Measurements from ENCODE around the gene PDILT.
"Not testable (repeated sequence)": the region's sequence is repeated elsewhere in the genome, so short reads cannot be mapped to it uniquely, and the experiment has no call there.

The PDILT gene

GRCh38 chr16:20320592-20320991 is 83.9 kb downstream of the PDILT start:
- no peak for DNase-seq

GRCh38 chr16:20320178-20320577 is 84.4 kb downstream of the PDILT start:
- DNase-seq: no peak

DNA sequence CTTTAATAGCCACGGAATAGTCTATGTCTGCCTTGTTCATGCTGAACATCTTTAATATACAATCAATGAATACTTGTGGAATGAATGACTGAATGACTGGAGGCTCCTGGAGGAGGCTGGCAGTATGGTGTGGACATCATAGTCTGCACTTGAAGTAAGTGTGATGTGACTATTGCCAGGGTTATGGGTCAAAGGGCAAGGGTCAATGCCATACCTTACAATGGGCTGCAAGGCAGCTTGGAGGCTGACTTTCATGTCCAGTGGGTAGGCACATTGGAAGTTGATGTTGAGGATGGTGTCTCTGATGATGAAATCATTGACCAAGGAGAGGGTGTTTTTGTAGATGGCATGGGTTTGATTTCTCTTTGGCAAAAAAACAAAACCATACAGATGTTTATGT is 85.1 kb downstream of the PDILT start:
- DNase-seq: no peak

DNA sequence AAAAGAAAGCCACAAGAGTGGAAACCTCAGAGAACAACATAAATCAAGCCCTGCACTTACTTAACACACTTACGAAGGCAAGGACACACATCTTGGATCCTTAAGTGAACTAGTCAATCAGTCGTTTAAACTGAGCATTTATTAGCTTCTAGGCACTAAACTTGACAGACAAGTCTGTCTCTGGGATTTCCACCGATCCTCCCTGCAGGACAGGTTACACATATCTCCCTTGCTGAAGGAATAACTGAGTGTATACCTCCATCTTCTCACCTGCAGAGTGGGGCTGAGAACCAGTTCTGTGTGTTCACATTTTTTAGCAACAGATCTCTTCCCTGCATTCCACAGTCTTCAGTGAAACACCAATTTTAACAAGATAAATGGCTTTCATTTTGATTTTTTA is 86.1 kb downstream of the PDILT start:
- no peak for DNase-seq

GRCh38 chr16:20318006-20318405 is 86.5 kb downstream of the PDILT start:
- DNase-seq: no peak

DNA sequence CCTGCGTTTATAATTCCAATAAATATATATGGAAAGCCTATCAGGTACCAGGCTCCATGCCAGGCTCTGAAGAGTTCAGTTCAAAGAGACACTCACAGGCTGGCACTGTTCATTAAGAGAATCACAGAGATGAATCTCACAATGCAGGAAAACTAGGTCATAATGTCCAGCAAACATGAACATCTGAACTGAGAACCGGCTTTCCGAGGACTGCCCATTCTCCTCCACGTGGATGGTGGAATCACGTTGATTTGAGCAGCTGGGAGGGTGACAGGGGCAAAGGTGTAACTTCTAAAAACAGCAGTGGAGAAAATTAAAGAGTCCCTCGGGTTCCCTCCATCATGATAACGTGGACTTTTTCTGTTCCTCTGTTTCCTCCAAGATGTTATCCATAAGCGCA is 87.4 kb downstream of the PDILT start:
- DNase-seq: no peak

DNA sequence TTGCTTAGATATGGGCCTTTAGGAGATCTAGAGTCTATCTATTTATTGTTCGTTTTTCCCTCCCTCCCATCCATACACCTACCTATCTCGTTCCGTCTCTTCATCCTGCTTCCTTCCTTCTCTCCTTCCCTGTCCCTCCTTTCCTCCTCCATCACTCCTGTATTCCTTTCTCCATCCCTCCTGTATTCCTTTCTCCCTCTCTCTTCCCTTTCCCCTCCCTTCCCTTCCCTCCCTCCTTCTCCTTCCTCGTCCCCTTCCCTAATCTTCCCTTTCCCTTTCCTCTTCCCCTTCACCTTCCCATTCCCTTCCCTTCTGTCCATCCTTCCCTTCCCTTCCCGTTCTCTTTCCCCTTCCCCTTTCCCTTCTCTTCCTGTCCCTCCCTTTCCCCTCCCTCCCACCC is 87.8 kb downstream of the PDILT start:
- no peak for DNase-seq

GRCh38 chr16:20315764-20316163 is 88.8 kb downstream of the PDILT start:
- no peak for DNase-seq

GRCh38 chr16:20314575-20314974 is 90.0 kb downstream of the PDILT start:
- no peak for DNase-seq

- DNase-seq: no peak
Observed at GRCh38 chr16:20313741-20314140, 90.8 kb downstream of the PDILT start.

DNA sequence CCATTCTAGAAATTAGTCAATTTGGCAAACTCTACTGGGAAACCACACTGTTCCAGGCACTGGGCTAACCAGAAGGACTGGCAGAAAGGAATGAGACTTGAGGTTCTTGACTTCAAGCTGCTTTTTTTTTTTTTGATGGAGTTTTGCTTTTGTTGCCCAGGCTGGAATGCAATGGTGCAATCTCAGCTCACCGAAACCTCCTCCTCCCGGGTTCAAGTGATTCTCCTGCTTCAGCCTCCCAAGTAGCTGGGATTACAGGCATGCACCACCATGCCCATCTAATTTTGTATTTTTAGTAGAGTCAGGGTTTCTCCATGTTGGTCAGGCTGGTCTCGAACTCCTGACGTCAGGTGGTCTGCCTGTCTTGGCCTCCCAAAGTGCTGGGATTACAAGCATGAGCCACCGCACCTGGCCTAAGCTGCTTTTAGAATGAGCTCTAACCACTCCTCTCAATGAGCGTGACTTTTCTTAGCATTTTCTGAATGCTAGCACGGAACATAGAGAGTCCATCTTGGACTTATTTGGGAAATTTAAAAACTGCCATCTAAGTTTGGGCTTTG is 91.9 kb downstream of the PDILT start:
- not testable (repeated sequence) for DNase-seq

DNA sequence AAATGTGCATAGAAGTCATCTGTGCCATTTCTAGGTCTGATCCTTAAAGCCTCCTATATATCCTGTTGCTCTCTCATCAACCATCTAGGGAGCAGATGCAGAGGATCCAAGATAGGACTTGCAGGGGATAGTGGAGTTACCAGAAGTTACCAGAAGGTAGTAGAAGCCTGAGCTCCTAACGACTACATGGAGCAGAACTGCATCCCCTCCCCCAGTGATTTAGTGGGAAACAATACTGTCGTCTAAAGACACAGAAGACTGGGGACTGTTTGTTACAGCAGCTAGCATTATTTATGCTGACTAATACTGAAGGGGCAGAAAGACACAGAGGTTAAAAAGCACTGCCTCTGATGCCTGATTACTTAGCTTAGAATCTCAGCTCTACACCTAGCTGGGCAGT is 93.0 kb downstream of the PDILT start:
- DNase-seq: no peak

- DNase-seq: no peak
Observed at GRCh38 chr16:20310421-20311395, 93.8 kb downstream of the PDILT start.

- DNase-seq: no peak
Observed at GRCh38 chr16:20309786-20310185, 94.8 kb downstream of the PDILT start.
